Measurements from ENCODE around the gene SUPT3H.
"Not testable (repeated sequence)": the region's sequence is repeated elsewhere in the genome, so short reads cannot be mapped to it uniquely, and the experiment has no call there.

Gene SUPT3H

DNA sequence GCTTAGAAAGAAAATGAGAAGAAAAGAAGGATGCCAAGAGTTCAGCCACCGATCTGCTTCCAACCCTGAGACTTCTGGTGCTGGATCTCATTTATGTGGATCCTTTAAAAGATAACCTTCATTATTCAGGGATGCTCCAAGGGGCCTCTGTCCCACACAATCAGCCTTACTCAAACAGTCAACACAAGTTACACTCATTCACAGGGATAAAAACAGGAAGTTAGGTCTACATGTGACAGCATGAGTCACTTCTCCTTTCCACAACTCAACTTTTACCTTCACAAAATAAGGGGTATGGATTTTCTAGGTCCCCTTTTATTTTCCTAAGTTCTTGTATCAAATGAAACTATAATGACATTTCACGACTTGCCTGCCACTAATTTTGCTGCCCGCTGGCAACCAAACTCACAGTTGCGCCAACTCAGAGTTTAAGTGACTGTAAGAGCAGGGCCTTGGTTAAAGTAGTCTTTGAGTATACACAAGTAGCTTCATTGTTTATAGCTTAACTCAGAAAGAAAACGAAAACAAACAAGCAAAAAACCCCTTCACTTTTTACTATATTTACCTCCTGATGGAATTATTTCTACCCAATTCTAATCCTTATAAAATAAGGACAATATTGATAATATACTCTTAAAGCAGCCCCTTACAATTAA lies 328.4 kb downstream of the SUPT3H start:
- H2AK5ac ChIP-seq (ENCODE audit: low read length) = no peak overlapping the region
- no peak overlapping the region for H3K56ac ChIP-seq (ENCODE audit: low read length)
- no CpG with 5 or more reads among the region's 5 CpGs for WGBS (ENCODE audit: extremely low coverage, insufficient coverage, low lambda C conversion rate)
- H3K18ac ChIP-seq (ENCODE audit: low read length) = no peak overlapping the region
- no peak overlapping the region for H3K9ac ChIP-seq (ENCODE audit: low read length)
- no peak overlapping the region for H3K4ac ChIP-seq (ENCODE audit: low read depth, low read length)
- no peaks in the 10 kb centered on the region for H3K4me1 ChIP-seq (ENCODE audit: control insufficient read depth, low read depth, low read length)
- H4K8ac ChIP-seq (ENCODE audit: low read depth, low read length) = no peak overlapping the region
- no peaks in the 10 kb centered on the region for H3K36me3 ChIP-seq (ENCODE audit: control insufficient read depth, insufficient read depth, low read length)
- DNase-seq = peak; percentile 67
- H4K5ac ChIP-seq (ENCODE audit: low read length) = no peak overlapping the region
- H2BK120ac ChIP-seq (ENCODE audit: low read depth, low read length) = no peak overlapping the region
- H3K27ac ChIP-seq (ENCODE audit: low read depth, low read length) = no peak overlapping the region
- H3K23ac ChIP-seq (ENCODE audit: low read length) = no peak overlapping the region
- H2BK5ac ChIP-seq (ENCODE audit: low read length) = no peak overlapping the region
- H3K4me2 ChIP-seq (ENCODE audit: low read length) = no peak overlapping the region
- H3K79me1 ChIP-seq (ENCODE audit: low read length) = no peaks in the 10 kb centered on the region
- H2BK15ac ChIP-seq (replicated peaks; ENCODE audit: low read depth) = no peak overlapping the region
- no peaks in the 10 kb centered on the region for H3K79me2 ChIP-seq (ENCODE audit: control insufficient read depth, insufficient read depth, low read length)
- H3K4me3 ChIP-seq (ENCODE audit: low read length) = no peak overlapping the region
- no peaks in the 10 kb centered on the region for H3K27me3 ChIP-seq (ENCODE audit: insufficient read depth, low read length, poor library complexity)

DNA sequence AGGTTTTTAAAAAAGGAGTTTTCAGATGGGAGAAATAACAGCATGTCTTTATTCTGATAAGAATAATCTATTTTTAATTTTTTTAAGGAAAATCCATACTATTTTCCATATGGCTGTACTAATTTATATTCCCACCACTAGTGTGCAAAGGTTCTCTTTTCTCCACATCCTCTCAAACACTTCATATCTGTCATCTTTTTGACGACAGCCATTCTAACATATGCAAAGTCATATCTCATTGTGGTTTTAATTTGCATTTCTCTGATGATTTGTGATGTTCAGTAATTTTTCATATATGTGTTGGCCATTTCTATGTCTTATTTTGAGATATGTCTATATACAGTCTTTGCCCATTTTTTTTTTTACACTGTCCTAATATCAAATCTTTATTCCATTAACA lies 330.2 kb downstream of the SUPT3H start:
- H2BK5ac ChIP-seq (ENCODE audit: low read length) = no peak overlapping the region
- H3K36me3 ChIP-seq (ENCODE audit: control insufficient read depth, insufficient read depth, low read length) = no peaks in the 10 kb centered on the region
- H2BK15ac ChIP-seq (replicated peaks; ENCODE audit: low read depth) = no peak overlapping the region
- H3K4me1 ChIP-seq (ENCODE audit: control insufficient read depth, low read depth, low read length) = no peaks in the 10 kb centered on the region
- no peak overlapping the region for H3K56ac ChIP-seq (ENCODE audit: low read length)
- no peak overlapping the region for H2BK120ac ChIP-seq (ENCODE audit: low read depth, low read length)
- H4K5ac ChIP-seq (ENCODE audit: low read length) = no peak overlapping the region
- DNase-seq = no peak
- H3K23ac ChIP-seq (ENCODE audit: low read length) = no peak overlapping the region
- H3K79me1 ChIP-seq (ENCODE audit: low read length) = no peaks in the 10 kb centered on the region
- no peak overlapping the region for H4K8ac ChIP-seq (ENCODE audit: low read depth, low read length)
- no peak overlapping the region for H3K4me2 ChIP-seq (ENCODE audit: low read length)
- H2AK5ac ChIP-seq (ENCODE audit: low read length) = no peak overlapping the region
- H3K18ac ChIP-seq (ENCODE audit: low read length) = no peak overlapping the region
- H3K9ac ChIP-seq (ENCODE audit: low read length) = no peak overlapping the region
- no peaks in the 10 kb centered on the region for H3K79me2 ChIP-seq (ENCODE audit: control insufficient read depth, insufficient read depth, low read length)
- no peak overlapping the region for H3K27ac ChIP-seq (ENCODE audit: low read depth, low read length)
- H3K27me3 ChIP-seq (ENCODE audit: insufficient read depth, low read length, poor library complexity) = no peaks in the 10 kb centered on the region
- no peak overlapping the region for H3K4me3 ChIP-seq (ENCODE audit: low read length)
- H3K4ac ChIP-seq (ENCODE audit: low read depth, low read length) = no peak overlapping the region
- no CpG with 5 or more reads among the region's 1 CpG for WGBS (ENCODE audit: extremely low coverage, insufficient coverage, low lambda C conversion rate)

DNA sequence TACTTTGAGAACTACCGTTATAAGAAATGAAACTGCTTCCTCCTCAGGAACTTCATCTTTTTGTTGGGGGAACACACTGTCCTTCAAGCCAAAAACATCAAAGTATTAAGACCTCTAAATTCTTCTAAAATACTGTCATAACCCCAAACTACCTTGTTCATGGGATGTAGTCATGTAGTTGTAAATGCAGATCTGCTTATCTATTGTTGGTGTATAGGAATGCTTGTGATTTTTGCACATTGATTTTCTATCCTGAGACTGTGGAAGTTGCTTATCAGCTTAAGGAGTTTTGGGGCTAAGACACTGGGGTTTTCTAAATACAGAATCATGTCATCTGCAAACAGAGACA lies 332.5 kb downstream of the SUPT3H start:
- Histone ChIP-seq H3K9ac (ENCODE audit: low read length) (no peak overlapping the region), H3K27ac (ENCODE audit: low read depth, low read length) (no peak overlapping the region), H3K23ac (ENCODE audit: low read length) (no peak overlapping the region), H2BK5ac (ENCODE audit: low read length) (no peak overlapping the region), H2BK120ac (ENCODE audit: low read depth, low read length) (no peak overlapping the region), H3K4me1 (ENCODE audit: control insufficient read depth, low read depth, low read length) (no peaks in the 10 kb centered on the region), H3K4ac (ENCODE audit: low read depth, low read length) (no peak overlapping the region), H3K36me3 (ENCODE audit: control insufficient read depth, insufficient read depth, low read length) (no peaks in the 10 kb centered on the region), H3K56ac (ENCODE audit: low read length) (no peak overlapping the region), H2AK5ac (ENCODE audit: low read length) (no peak overlapping the region), H4K5ac (ENCODE audit: low read length) (no peak overlapping the region), H3K4me2 (ENCODE audit: low read length) (no peak overlapping the region), H4K8ac (ENCODE audit: low read depth, low read length) (no peak overlapping the region), H3K4me3 (ENCODE audit: low read length) (no peak overlapping the region), H3K79me2 (ENCODE audit: control insufficient read depth, insufficient read depth, low read length) (no peaks in the 10 kb centered on the region), H2BK15ac (replicated peaks; ENCODE audit: low read depth) (no peak overlapping the region), H3K79me1 (ENCODE audit: low read length) (no peaks in the 10 kb centered on the region), H3K18ac (ENCODE audit: low read length) (no peak overlapping the region), H3K27me3 (ENCODE audit: insufficient read depth, low read length, poor library complexity) (no peaks in the 10 kb centered on the region)
- WGBS (ENCODE audit: extremely low coverage, insufficient coverage, low lambda C conversion rate) = no CpG with 5 or more reads among the region's 1 CpG
- no peak for DNase-seq

DNA sequence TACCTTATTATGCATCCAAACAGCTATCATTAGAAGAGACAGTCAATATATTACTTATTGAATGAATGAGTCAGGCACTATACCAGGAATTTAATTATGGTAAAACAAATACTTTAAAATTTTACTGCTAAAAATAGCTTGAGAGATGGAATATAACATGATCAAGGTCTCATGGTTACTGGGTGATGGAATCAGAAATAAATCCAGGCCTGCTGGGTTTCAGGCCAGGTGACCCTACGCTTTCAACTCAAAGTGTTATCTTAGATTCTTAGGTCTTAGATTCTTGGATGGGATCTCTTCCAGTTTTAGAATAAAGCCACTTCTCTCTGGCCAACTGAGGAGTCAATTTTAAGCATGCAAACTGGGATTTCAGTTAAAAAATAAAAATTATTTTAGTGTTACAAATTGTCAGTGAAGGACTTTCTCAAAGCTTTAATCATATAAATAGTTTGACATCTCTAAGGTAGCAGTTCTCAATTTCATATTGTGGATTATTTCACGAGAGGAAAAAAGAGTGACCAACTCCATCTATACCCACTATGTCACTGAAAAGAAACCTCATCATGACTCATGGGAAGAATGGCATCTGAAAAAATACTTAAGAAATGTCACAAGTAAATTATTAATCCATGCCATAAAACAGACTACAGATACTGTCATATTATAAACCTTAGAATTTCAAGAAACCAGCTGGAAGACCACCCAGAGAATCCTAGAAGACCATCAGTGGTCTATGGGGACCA lies 333.1 kb downstream of the SUPT3H start:
- H3K79me2 ChIP-seq (ENCODE audit: control insufficient read depth, insufficient read depth, low read length) = no peaks in the 10 kb centered on the region
- H2BK15ac ChIP-seq (replicated peaks; ENCODE audit: low read depth) = no peak overlapping the region

DNA sequence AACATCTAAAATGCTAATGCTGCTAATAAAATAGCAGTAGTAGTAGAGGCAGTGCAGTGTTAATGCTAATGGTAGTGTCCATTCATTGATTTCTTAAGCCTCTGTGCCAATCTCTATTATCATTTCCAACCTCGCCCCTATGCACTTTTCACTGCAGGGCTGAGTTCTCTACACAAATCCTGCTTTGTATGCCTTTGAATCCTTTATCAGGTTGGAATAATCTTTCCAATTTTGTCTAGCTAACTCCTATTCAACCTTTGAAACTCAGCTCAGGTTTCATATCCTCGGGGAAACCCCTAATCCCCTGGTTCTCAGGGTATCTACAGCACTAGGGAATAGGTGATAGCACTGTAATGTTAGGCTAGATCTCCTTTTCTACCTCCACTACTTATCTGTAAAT lies 333.6 kb downstream of the SUPT3H start:
- no peak overlapping the region for H3K4ac ChIP-seq (ENCODE audit: low read depth, low read length)
- H3K4me2 ChIP-seq (ENCODE audit: low read length) = no peak overlapping the region
- H2AK5ac ChIP-seq (ENCODE audit: low read length) = no peak overlapping the region
- H3K27me3 ChIP-seq (ENCODE audit: insufficient read depth, low read length, poor library complexity) = no peaks in the 10 kb centered on the region
- no peak overlapping the region for H3K27ac ChIP-seq (ENCODE audit: low read depth, low read length)
- H3K36me3 ChIP-seq (ENCODE audit: control insufficient read depth, insufficient read depth, low read length) = no peaks in the 10 kb centered on the region
- no peak overlapping the region for H3K9ac ChIP-seq (ENCODE audit: low read length)
- H2BK5ac ChIP-seq (ENCODE audit: low read length) = no peak overlapping the region
- no peaks in the 10 kb centered on the region for H3K79me2 ChIP-seq (ENCODE audit: control insufficient read depth, insufficient read depth, low read length)
- H2BK15ac ChIP-seq (replicated peaks; ENCODE audit: low read depth) = no peak overlapping the region
- H3K56ac ChIP-seq (ENCODE audit: low read length) = no peak overlapping the region
- no peak overlapping the region for H3K4me3 ChIP-seq (ENCODE audit: low read length)
- DNase-seq = no peak
- WGBS (ENCODE audit: extremely low coverage, insufficient coverage, low lambda C conversion rate) = no CpG with 5 or more reads among the region's 2 CpGs
- H3K4me1 ChIP-seq (ENCODE audit: control insufficient read depth, low read depth, low read length) = no peaks in the 10 kb centered on the region
- H4K8ac ChIP-seq (ENCODE audit: low read depth, low read length) = no peak overlapping the region
- no peak overlapping the region for H4K5ac ChIP-seq (ENCODE audit: low read length)
- H3K18ac ChIP-seq (ENCODE audit: low read length) = no peak overlapping the region
- H3K79me1 ChIP-seq (ENCODE audit: low read length) = no peaks in the 10 kb centered on the region
- no peak overlapping the region for H2BK120ac ChIP-seq (ENCODE audit: low read depth, low read length)
- H3K23ac ChIP-seq (ENCODE audit: low read length) = no peak overlapping the region

More for the DNA sequence above, 333.1 kb downstream of the SUPT3H start:
- Histone ChIP-seq H3K18ac (ENCODE audit: low read length) (no peak overlapping the region), H3K27me3 (ENCODE audit: insufficient read depth, low read length, poor library complexity) (no peaks in the 10 kb centered on the region), H3K56ac (ENCODE audit: low read length) (no peak overlapping the region), H2BK120ac (ENCODE audit: low read depth, low read length) (no peak overlapping the region), H2AK5ac (ENCODE audit: low read length) (no peak overlapping the region), H3K27ac (ENCODE audit: low read depth, low read length) (no peak overlapping the region), H3K4me3 (ENCODE audit: low read length) (no peak overlapping the region), H4K5ac (ENCODE audit: low read length) (no peak overlapping the region), H3K9ac (ENCODE audit: low read length) (no peak overlapping the region), H3K36me3 (ENCODE audit: control insufficient read depth, insufficient read depth, low read length) (no peaks in the 10 kb centered on the region), H3K4me1 (ENCODE audit: control insufficient read depth, low read depth, low read length) (no peaks in the 10 kb centered on the region), H3K4me2 (ENCODE audit: low read length) (no peak overlapping the region), H3K79me1 (ENCODE audit: low read length) (no peaks in the 10 kb centered on the region), H3K4ac (ENCODE audit: low read depth, low read length) (no peak overlapping the region), H4K8ac (ENCODE audit: low read depth, low read length) (no peak overlapping the region), H2BK5ac (ENCODE audit: low read length) (no peak overlapping the region), H3K23ac (ENCODE audit: low read length) (no peak overlapping the region)
- DNase-seq = no peak
- WGBS (ENCODE audit: extremely low coverage, insufficient coverage, low lambda C conversion rate) = no CpG with 5 or more reads among the region's 2 CpGs

DNA sequence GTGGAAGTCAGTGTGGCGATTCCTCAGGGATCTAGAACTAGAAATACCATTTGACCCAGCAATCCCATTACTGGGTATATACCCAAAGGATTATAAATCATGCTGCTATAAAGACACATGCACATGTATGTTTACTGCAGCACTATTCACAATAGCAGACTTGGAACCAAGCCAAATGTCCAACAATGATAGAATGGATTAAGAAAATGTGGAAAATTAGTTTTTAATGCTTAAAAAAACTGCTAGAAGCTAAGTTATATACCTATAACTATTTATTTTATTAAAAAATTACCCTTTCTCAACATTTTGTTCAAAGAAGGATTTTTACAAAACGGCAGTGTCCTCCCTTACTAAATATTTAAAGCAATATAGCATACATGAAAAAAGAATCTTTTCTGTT lies 335.1 kb downstream of the SUPT3H start:
- not testable (repeated sequence) for H4K8ac ChIP-seq (ENCODE audit: low read depth, low read length); H2BK15ac ChIP-seq (replicated peaks; ENCODE audit: low read depth); H3K56ac ChIP-seq (ENCODE audit: low read length); H3K79me2 ChIP-seq (ENCODE audit: control insufficient read depth, insufficient read depth, low read length); H2BK5ac ChIP-seq (ENCODE audit: low read length); H3K79me1 ChIP-seq (ENCODE audit: low read length); H3K18ac ChIP-seq (ENCODE audit: low read length); H3K4me2 ChIP-seq (ENCODE audit: low read length); H3K4me1 ChIP-seq (ENCODE audit: control insufficient read depth, low read depth, low read length); H3K4ac ChIP-seq (ENCODE audit: low read depth, low read length); H2AK5ac ChIP-seq (ENCODE audit: low read length); H3K36me3 ChIP-seq (ENCODE audit: control insufficient read depth, insufficient read depth, low read length); H3K9ac ChIP-seq (ENCODE audit: low read length); H3K27me3 ChIP-seq (ENCODE audit: insufficient read depth, low read length, poor library complexity); H3K27ac ChIP-seq (ENCODE audit: low read depth, low read length); H2BK120ac ChIP-seq (ENCODE audit: low read depth, low read length); H3K23ac ChIP-seq (ENCODE audit: low read length); DNase-seq; H3K4me3 ChIP-seq (ENCODE audit: low read length); H4K5ac ChIP-seq (ENCODE audit: low read length)
- no CpG with 5 or more reads among the region's 2 CpGs for WGBS (ENCODE audit: extremely low coverage, insufficient coverage, low lambda C conversion rate)
